GM19351 (cell line): Measurements from ENCODE around the gene NSD2.

Experiments used
- ATAC-seq: cut with Tn5 transposase; IDR thresholded peaks from one replicate; pipeline ENCODE4 v1.9.1; 2021; ENCODE audit warnings: mild to moderate bottlenecking, moderate library complexity; ENCODE audit not compliant: unreplicated experiment

Gene NSD2

DNA sequence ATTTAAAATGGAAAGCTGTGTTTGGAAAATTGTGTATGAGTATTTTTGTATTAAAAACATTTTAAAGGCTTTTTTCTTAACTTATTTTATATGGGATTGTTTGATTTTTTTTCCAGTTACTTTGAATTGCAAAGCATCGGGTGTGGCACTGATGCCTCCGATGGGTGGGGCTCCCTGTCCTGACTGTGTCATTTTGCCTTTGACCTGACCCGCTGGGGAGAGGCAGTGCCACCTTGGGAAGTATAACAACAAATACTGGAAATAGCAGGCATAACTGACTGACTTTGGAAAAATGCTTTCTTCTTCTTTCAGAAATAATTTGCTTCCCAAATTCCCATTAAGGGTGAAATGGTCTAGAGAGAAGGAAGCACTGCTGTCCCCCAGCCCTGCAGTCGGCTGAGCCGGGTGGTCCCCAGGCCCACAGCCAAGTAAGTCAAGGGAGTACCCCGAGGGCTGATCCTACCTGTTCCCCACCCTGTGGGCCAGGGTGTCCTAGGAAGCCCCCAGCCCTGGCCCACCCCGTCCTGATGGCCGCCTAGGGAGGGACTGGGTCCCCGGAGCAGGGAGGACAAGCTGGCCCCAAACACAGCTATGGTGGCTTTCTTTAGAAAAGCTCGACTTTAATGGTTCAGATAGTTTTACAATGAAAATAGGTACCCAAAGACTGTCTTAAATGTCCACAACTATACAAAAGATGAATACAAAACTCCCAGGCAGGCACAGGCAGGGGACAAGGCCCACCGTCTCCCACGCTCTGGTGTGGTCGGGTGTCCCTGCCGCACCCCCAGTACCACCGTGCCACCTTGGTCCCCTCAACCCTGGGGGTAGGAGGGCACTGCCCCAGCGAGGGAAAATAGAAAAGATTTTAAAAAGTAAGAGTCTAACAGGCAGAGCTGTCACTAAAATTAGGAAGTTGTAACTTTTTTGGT is 111.2 kb downstream of the NSD2 start:
- ATAC-seq, result no peak

DNA sequence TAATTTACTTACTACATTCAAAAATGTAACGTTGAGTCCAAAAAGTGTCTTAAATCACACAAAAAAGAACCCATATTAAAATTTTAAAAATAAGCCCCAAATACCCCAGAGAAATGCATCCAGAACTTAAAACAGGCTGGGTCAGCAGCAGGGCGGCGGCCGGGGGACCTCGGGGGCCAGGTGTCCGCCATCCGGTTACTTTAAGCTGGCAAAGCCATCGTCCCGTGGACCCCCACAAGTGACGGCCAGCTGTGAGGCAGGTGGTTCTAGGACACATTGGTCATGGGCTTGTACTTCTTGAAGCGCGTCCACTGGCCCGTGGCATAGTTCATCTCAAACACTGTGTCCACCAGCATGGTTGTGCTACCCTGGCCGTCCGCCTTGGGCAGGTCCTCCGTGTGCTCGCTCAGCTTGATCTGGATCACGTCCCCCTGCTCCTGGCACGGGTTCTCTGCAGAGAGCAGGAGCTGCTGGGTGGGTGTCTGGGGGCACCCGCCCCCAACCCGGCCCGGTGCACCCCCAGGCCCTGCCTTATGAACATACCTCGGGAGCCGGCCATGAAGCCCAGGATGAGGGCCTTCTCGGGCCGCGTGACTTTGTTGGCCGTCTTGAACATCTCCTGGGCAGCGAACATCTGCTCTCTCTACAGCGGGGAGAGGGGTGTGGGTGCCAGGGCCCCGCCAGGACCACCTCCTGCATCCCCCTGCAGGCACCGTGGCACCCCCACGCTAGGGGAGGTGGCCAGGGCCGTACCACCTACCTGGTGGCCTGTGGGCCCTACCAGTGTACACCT is 112.1 kb downstream of the NSD2 start:
- ATAC-seq, result no peak

DNA sequence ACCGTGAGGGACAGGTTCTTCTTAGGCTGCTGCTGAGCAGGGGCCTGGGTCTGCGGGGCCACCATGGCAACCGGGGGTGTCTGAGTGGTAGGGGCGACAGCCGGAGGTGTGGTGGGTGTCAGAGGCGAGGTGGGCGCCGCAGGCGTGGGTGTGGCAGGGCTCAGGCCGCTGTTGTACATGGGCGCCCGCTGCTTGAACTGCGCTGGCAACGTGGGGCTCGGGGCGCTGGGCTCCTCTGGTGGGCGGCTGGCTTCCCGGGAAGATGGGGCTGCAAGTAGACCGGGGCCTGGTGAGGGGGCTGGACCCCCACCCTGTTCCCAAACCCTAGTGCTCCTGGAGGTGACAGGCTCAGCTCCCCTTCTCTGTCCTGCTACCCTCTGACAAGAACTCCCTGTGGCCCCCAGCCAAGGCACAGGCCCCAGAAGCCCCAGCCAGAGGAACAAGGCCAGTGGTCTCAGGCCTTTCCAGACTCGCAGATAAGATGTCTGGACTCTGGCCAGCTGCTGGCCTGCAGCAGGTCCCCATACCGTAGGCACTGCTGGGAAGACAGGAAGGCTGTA is 112.7 kb downstream of the NSD2 start:
- ATAC-seq, result no peak

DNA sequence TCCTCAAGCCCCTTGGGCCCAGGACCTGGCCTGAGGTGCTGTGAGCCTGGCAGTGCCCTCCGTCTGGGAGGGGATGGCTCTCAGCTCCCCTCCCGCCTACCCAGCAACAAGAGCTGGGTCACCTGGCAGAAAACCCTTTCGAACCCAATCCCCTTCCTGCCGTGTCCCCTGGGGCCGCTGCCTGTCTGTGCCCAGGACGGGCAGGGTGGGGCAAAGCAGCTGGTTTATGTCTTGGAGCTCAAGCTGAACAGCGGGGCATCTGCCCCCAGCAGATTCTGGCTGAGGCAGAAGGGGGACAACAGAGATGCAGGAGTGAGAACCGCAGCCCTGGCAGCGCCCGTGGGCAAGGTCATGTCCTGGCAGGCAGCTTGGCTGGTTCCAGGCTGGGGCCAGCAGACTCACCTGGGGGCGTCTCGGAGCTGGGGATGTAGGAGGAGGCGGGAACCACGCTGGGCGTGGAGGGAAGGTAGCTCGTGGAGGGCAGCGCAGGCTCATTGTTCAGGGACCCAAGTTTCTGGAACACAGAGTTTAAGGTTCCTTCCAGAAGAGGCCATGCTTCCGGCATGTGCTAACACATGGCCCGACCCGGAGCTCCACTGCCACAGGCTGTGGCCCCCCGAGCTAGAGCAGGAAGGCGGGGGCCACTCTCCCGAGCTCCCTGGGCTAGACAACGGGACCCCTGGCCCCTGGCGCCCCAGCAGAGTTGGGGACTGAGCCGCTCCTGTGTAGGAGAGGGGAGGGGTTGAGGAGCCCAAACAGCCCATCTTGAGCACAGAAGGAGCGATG is 113.4 kb downstream of the NSD2 start:
- no peak for ATAC-seq

DNA sequence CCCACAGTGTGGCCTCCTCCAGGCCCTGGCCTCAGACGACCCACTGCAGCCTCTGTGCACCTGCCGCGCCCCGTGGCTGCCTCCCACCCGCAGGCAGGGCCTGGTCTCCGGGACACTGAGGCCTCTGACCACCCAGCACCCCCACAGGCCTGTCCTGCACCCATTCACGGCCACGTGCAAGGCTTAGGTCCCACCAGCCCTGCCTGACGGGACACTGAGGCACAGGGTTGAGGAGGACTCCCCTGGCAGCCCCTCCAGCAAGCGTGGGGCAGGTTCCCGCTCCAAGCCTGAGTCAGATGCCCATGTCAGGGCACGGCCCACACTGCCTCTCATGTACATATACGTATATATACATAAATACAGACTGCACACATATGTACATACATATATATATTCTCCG is 114.1 kb downstream of the NSD2 start:
- ATAC-seq, result no peak

DNA sequence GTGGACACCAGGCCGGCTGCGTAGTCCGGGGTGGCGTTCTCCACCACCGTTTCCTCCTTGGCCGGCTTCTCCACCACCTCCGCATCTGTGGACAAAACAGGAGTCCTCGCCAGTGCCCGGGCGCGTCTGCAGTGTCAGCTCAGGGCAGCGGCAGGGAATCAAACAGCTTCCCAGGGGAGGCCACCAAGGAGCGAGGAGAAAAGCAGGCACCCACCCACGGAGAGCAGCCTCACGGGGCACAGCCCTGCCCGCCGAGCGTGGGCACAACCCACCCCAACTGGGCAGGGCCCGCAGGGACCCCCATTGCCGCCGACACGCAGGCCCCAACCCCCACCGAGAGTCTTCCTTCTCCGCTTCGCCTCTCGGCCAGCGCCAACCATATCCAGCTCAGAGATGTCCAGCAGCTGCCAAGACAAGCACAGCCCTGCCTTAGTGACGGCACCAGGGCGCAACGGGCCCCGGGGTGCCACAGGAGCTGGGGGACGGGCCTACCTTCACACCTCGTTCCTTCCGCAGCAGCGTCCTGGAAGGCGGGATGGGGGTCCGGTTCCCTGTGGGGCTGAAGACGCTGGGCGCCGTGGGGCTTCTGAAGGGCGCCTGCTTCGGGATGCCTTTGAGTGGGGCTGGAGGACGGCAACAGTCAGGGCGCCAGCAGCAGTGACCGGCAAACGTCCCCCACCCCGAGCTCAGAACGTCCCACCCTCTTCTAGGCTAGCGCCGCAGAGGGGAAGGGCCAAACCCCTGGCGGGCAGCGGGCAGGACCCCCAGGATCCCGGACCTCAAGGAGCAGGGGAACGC is 114.8 kb downstream of the NSD2 start:
- no peak for ATAC-seq

DNA sequence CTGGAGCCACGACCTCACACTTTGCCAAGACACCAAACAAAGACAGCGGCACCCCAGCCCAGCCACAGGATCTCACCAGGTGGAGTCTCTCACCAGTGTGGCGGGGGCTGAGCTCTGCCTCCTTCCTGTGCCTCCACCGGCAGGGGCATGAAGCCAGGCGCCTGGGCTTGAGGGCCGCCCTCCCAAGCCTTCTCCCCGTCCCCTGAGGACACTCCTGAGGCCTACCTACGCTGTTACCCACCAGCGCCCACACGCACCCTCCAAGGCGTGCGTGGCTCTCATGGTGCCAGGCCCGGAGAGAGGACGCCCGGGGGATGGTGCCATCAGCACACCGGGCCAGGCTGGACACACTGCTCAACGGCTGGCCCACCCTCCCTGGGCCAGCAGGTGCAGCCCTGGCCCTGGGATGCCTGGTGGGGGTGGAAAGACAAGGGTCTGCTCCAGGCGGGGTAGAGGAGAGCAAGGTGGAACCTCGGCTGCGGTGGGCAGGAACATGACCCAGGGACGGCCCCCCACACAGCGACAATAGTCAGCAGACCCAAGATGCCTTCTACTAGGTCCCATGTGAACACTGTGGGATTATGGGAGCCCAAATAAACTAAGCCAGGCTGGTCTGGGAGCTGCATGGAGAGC is 115.5 kb downstream of the NSD2 start:
- ATAC-seq, result no peak

DNA sequence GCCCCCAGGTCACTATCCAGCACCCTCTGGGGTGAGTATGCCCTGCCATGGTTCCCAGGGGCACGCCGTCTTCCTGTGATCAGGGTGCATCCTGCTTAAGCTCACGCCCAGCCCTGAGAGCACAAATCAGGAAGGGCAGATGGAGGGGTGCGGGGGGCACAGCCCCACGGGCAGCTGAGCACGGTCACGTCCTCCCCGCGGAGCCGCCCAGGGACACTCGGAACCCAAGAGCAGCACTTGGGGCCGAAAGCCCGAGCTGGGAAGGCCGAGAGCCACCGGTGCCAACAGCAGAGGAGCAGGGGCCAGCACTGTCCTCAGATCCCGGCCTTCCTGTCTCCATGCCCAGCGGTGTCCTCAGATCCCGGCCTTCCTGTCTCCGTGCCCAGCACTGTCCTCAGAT is 116.1 kb downstream of the NSD2 start:
- no peak for ATAC-seq

DNA sequence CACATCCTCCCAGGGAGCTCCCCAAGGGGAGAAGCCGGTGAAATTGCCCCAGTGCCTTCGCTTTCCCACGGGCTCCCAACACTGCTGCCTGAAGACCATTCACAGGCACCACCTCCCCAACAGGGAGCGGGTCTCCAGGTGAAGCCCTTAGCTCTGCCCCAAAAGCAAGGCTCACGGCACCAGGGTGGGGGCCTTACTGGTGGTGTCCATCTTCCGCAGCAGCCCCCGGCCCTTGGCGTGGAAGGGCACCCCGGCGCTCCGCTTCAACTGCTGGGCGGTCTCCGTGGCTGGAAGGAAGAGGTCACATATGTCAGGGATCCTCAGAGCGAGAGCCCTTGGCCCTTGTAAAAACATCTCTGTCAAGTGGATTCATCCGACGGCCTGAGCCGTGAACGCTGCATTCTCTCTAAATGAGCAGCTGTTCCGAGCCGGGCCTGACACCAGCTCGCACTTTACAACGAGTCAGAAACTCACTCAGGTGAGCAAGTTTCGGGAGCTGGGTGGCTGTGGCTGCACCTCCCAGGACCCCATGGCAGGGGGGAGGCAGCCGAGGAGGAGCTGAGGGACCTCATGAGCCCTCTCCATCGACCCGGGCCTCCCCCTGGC is 116.6 kb downstream of the NSD2 start:
- no peak for ATAC-seq

DNA sequence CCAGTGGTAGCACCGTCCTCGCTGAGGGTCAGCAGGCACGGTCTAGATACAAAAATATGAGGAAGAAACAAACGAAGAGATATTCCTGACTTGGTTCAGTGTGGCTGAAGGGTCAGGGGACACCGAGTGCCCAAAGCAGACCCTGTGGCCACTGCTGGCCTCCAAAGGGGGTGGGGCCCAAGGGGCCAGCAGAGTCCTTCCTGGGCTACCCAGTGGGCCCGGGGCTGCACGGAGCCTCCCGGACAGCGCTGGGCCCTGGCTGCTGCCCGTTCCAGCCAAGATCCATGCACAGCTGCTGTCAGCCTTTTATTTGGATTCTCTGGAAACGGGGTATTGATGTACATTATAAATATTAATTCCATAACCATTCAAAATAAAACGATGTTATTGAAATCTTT is 117.1 kb downstream of the NSD2 start:
- no peak for ATAC-seq

DNA sequence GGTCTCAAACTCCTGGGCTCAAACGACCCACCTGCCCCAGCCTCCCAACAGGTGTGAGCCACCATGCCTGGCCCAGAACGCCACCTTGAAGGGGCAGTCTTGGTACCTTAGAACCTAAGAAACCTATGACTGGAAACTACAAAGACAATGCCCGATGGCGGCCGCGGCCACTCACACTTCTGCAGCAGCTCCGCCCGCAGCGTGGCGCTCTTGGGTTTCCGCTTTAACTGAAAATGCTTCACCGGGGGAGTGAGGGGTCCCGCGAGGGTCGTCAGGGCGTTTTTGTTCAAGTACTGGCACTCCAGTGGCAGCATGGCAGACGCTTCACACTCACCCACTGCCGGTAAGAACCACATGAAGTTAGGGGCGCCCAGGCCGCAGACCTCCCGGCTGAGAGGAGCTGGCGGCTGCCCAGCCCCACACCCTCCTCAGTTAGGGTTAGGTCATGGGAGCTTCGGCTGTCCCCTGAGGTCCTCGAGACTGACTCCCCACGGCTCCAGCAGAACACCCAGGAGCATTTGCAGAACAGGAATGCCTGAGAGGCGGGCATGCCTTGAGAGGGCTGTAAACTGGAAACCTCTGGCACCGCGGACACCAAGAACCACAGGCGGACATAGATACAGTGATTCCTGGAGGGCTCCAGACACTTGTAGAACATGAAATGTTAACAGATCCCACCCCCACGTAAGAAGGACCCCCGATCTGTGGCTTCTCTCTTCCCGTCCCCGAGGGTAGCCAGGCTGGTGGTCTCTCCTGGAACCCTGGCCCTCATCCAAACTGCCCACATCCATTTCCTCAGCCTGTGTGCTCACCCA is 118.5 kb downstream of the NSD2 start:
- ATAC-seq, result no peak

DNA sequence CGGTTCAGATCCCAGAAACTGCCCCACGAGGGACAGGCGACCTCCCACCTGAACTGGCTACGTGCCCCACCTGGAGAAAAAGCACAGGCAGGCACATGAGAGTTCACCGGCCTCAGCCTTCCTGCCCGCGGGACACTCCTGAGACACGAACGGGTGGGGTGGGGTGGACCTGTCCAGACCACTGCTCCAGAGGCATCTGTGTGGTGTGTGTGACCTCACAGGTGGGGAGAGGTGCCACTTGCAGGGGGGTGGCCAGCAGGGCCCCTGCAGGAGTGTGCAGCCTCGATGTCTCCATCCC is 119.1 kb downstream of the NSD2 start:
- ATAC-seq, result no peak

DNA sequence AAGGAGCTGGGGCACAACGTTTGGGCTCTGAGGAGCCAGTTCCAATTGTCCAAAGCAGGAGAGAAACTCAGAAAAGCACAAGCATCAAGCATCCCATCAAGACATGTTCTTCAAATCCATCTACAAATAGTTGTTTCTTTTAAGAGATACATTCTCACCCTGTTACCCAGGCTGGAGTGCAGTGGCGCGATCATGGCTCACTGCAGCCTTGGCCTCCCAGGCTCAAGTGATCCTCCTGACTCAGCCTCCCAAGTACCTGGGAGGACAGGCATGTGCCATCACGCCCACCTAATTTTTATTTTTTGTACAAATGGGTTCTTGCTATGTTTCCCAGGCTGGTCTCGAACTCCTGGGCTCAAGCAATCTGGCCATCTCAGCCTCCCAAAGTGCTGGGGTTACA is 119.5 kb downstream of the NSD2 start:
- ATAC-seq, result no peak

DNA sequence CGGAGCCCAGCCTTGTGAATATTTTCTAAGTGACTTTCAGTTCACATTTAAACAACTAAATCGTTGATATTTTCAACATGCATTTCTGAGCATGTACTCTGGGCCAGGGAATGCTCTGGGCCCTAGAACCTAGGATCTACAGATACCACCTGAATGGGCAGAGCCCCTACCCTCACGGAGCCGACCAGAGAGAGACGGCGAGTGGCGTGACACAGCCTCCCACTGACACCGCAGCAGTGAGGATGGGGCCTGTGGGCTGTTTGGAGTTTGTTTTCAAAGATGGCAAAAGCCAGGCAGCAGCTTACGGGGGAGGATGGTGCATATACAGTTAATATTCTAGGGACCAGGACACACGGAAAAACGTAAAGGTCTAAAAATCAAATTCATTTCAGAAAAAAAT is 119.9 kb downstream of the NSD2 start:
- ATAC-seq, result no peak

DNA sequence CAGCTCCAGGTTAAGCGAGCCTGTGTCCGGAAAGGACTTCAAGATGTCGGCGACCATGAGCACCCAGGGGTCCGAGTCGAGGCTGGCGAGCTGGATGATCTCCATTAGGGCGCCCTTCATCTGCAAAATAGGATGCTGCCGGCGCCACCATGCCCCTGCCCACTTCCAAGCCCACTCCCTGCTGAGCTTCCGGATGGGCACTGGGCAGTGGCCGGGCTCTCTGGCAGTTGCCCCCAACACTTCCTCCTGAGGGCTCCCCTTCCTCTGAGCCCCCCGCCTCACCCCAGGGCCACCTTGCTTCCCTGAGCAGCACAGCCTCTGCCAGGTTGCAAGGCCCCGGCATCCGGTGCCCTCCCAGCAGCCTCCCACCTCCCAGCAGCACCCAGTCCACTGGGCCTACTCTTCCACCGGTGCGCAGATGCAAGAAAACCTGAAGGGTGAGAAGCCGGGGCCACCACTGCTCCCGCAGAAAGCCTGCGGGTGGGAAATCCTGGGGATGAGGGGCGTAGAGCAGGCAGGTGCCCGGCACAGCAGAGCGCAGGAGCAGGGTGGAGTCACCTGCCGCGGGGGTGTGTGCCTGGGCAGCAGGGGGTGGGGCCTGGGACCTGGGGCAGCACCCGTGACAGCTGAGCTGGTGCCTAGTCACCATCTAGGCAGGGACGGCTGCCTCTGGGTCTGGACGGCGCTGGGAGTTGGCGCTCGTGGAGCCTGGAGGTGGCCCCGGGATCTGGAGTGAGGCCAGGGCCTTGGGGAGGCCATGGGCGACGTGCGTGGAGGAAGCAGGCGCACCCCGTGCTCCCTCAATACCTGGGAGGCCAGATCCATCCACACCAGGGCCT is 120.6 kb downstream of the NSD2 start:
- no peak for ATAC-seq

DNA sequence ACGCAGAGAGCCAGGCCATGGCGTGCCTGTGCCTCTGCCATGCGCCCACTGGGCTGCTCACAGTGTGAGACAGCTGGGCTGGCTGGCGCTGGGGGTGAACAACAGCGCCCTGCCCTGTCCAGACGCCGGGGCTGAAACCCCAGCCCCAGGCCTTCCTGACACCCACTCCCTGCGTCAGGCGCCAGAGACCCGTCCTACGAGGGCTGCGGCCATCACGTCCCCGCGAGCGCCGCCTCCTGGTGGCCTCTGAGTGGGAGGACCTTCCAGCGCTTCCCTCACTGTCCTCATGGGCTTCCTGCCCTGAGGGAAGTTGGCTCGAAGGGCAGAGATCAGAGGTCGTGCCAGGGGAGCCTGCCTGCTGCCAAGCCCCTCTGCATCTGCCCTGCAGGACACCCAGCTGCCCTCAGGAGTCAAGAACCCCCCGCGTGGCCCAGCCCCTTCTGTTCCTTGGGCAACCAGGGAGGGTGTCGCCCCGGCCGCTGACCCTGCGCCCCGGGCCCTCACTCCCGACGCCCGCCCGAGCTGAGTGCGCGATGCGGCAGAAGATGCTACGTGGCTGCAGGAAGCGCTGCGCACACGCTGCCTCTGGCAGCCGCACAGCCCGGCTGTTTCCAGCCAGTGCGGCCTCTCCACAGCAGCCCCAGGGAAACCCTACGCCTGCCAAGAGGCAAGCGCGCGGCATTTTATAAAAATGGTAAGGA is 121.4 kb downstream of the NSD2 start:
- no peak for ATAC-seq

DNA sequence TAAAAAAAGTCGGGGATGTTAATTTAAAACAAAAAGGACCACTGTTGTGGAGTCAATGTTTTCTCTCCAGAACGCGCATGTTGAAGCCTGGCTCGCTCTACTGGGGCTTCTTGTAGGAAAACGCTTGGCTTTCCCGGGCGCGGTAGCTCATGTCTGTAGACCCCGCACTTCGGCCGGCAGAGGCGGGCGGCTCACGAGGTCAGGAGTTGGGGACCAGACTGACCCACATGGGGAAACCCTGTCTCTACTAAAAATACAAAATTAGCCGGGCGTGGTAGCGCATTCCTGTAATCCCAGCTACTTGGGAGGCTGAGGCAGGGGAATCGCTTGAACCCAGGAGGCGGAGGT is 122.0 kb downstream of the NSD2 start:
- ATAC-seq, result no peak
